GM12875 (cell line): ENCODE data around the gene CDK14.

Experiments
- H3K4me3 ChIP-seq: one replicate; pipeline ENCODE4 v1.5.1; 2011; ENCODE audit warnings: low read depth, low read length, control low read depth
- CTCF ChIP-seq: IDR thresholded peaks from 2 replicates; pipeline ENCODE4 v1.5.1; 2011; ENCODE audit warnings: low read depth, mild to moderate bottlenecking, control low read depth, inconsistent platforms, low read length, moderate library complexity, borderline replicate concordance; ENCODE audit not compliant: insufficient read depth

CDK14 gene

GRCh38 chr7:90836937-90837336, 240.8 kb downstream of the CDK14 start:
- no peak for TF ChIP-seq CTCF

GRCh38 chr7:90838799-90839198, 242.7 kb downstream of the CDK14 start:
- TF ChIP-seq CTCF: no peak
- H3K4me3 ChIP-seq: no peak overlapping the region

More at GRCh38 chr7:90836937-90837336, 240.8 kb downstream of the CDK14 start:
- H3K4me3 ChIP-seq: no peak overlapping the region

- no peak for TF ChIP-seq CTCF
Observed at GRCh38 chr7:90839316-90839715, 243.2 kb downstream of the CDK14 start.

GRCh38 chr7:90839727-90840291, 243.7 kb downstream of the CDK14 start:
- no peak for TF ChIP-seq CTCF
- no peak overlapping the region for H3K4me3 ChIP-seq

More at GRCh38 chr7:90839316-90839715, 243.2 kb downstream of the CDK14 start:
- no peak overlapping the region for H3K4me3 ChIP-seq

- no peak overlapping the region for H3K4me3 ChIP-seq
- no peak for TF ChIP-seq CTCF
Observed at GRCh38 chr7:90841759-90842429, 245.8 kb downstream of the CDK14 start.

GRCh38 chr7:90842430-90842788, 246.3 kb downstream of the CDK14 start:
- no peak for TF ChIP-seq CTCF
- H3K4me3 ChIP-seq: no peak overlapping the region

GRCh38 chr7:90843472-90843871, 247.4 kb downstream of the CDK14 start:
- H3K4me3 ChIP-seq: no peak overlapping the region
- TF ChIP-seq CTCF: no peak
